Embryonic facial prominence (tissue), 1 donor: Measurements from ENCODE around the gene NUP133.
"Not testable (repeated sequence)": the region's sequence is repeated elsewhere in the genome, so short reads cannot be mapped to it uniquely, and the experiment has no call there.

Source experiments
- DNase-seq: peaks from one replicate; pipeline ENCODE4 v3.0.0-alpha.2; 2016; ENCODE audit errors: extremely low spot score

The NUP133 gene

GRCh38 chr1:229508823-229509337, 739 bp upstream of the NUP133 start:
- DNase-seq, result no peak

GRCh38 chr1:229507502-229507901, 639 bp downstream of the NUP133 start:
- DNase-seq, result no peak

GRCh38 chr1:229506633-229507032, 1.5 kb downstream of the NUP133 start:
- DNase-seq, result no peak

GRCh38 chr1:229495782-229496181, 12.4 kb downstream of the NUP133 start:
- DNase-seq, result no peak

GRCh38 chr1:229487181-229487580, 21.0 kb downstream of the NUP133 start:
- no peak for DNase-seq

- DNase-seq, result no peak
Observed at GRCh38 chr1:229485318-229485717, 22.8 kb downstream of the NUP133 start.

- no peak for DNase-seq
Observed at GRCh38 chr1:229482511-229482910, 25.6 kb downstream of the NUP133 start.

- DNase-seq, result no peak
Observed at GRCh38 chr1:229480495-229480894, 27.6 kb downstream of the NUP133 start.

GRCh38 chr1:229479660-229480399, 28.3 kb downstream of the NUP133 start:
- no peak for DNase-seq

GRCh38 chr1:229478852-229479251, 29.3 kb downstream of the NUP133 start:
- DNase-seq, result no peak

GRCh38 chr1:229475859-229476258, 32.3 kb downstream of the NUP133 start:
- not testable (repeated sequence) for DNase-seq

GRCh38 chr1:229474509-229474908, 33.6 kb downstream of the NUP133 start:
- DNase-seq, result no peak

GRCh38 chr1:229471175-229471574, 37.0 kb downstream of the NUP133 start:
- DNase-seq, result no peak

- no peak for DNase-seq
Observed at GRCh38 chr1:229470406-229471043, 37.6 kb downstream of the NUP133 start.

- no peak for DNase-seq
Observed at GRCh38 chr1:229466887-229467286, 41.3 kb downstream of the NUP133 start.

- no peak for DNase-seq
Observed at GRCh38 chr1:229464672-229465071, 43.5 kb downstream of the NUP133 start.

- no peak for DNase-seq
Observed at GRCh38 chr1:229461032-229461668, 47.0 kb downstream of the NUP133 start.

GRCh38 chr1:229459815-229460214, 48.3 kb downstream of the NUP133 start:
- DNase-seq, result no peak

GRCh38 chr1:229457436-229457835, 50.7 kb downstream of the NUP133 start:
- DNase-seq, result no peak

- no peak for DNase-seq
Observed at GRCh38 chr1:229456016-229456415, 52.1 kb downstream of the NUP133 start.

- DNase-seq, result no peak
Observed at GRCh38 chr1:229454056-229454455, 54.1 kb downstream of the NUP133 start.

GRCh38 chr1:229452956-229453801, 55.0 kb downstream of the NUP133 start:
- DNase-seq, result no peak
